HG03469 (cell line): ENCODE measurements around the gene SLC44A2.
"Not testable (repeated sequence)": the region's sequence is repeated elsewhere in the genome, so short reads cannot be mapped to it uniquely, and the experiment has no call there.

Experiments
- ATAC-seq: cut with Tn5 transposase; IDR thresholded peaks from one replicate; pipeline ENCODE4 v1.9.1; 2021; ENCODE audit warnings: mild to moderate bottlenecking, moderate library complexity, moderate number of reproducible peaks; ENCODE audit not compliant: unreplicated experiment

Gene SLC44A2

DNA sequence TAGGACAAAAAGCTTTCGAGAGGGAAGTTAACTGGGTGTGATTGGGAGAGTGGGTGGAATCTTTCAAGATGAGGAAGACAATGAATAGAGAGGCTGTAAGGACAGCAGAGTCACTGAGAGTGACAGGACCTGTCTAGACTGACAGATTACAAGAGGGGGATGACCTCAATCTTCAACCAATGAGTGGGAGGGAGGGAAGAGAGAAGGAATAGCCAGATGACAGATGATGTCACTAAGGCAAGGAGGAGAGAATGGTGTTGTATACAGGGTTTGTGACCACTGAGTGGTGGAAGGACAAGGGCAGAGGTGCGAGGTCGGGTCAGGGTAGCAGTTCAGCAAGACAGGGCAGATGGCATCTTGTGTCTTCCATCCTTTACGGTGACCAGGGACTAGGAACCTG lies 23.0 kb downstream of the SLC44A2 start:
- no peak for ATAC-seq

DNA sequence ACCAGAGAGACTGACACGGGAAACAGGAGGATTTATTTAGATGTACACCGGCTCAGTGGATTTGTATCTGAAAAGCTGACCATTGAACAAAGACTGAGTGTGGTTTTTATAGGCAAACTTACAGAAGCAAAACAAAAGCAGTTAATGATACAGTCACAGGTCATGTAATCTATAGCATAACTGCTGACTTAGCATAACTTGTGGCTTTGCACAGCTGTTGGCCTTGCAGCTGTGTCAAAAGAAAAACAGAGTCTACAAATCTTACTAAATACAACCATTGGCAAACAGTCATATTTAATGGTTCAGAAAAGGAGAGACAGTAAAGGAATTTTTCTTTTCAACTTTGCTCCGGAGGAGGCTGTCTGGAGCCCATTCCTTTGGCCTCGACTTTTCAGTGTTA lies 26.5 kb downstream of the SLC44A2 start:
- ATAC-seq: no peak

DNA sequence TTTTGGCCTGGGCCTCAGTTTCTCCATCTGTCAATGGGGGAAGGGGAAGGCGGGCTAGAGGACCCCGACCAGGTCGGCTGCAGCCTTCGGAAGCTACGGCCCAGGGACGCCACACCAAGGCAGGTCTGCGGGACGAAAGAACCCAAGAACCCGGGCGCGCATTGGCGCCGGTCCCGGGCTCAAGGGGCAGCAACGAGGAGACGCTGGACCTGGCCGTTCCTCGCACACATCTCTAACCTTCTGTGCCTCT lies 28.1 kb downstream of the SLC44A2 start:
- peak; percentile 9 for ATAC-seq

DNA sequence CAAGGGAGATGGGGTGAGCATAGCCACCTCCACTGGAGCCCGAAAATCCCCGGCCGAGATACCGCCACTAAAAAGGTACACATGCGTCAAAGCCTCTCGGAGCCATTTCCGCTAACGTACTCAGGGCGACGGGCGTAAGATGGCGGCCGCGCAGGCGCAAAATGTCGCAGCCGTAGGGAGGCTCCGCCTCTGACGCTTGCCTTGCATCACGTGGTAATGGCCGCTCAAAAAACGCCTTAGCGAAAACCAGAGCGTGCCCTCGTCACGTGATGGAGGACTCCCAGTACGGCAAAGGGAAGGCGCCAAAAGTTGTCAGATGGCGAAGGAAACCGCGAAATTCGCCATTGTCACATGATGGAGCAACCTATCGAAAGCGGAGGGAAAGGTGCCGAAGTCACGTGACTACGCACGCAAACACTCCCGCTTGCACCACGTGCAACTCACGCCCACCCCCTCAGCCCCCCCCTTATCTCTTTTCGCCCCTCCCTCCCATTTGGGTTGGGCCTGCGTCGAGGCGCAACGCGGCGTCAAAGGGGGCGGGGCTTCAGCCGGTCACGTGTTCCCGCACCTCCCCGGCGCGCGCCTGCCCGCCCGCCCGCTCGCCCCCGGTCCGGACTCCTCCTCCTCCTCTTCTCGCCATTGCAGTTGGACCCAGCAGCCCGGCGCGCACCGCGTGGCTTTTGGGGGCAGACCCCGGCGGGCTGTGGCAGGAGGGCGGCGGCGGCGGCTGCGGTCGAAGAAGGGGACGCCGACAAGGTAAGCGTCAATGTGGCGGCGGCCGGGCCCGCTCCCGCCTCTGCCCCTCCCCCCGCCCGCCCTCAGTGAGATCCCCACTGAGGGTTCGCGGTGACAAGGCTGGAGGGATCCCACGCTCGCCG lies 28.6 kb downstream of the SLC44A2 start, which contains the start of gene ILF3:
Gene ILF3, plus strand, starts transcription at position 615 of the 878 bp plus-strand sequence. CDS start 16,260 bp downstream, outside the sequence.
- peak; percentile 51 for ATAC-seq

DNA sequence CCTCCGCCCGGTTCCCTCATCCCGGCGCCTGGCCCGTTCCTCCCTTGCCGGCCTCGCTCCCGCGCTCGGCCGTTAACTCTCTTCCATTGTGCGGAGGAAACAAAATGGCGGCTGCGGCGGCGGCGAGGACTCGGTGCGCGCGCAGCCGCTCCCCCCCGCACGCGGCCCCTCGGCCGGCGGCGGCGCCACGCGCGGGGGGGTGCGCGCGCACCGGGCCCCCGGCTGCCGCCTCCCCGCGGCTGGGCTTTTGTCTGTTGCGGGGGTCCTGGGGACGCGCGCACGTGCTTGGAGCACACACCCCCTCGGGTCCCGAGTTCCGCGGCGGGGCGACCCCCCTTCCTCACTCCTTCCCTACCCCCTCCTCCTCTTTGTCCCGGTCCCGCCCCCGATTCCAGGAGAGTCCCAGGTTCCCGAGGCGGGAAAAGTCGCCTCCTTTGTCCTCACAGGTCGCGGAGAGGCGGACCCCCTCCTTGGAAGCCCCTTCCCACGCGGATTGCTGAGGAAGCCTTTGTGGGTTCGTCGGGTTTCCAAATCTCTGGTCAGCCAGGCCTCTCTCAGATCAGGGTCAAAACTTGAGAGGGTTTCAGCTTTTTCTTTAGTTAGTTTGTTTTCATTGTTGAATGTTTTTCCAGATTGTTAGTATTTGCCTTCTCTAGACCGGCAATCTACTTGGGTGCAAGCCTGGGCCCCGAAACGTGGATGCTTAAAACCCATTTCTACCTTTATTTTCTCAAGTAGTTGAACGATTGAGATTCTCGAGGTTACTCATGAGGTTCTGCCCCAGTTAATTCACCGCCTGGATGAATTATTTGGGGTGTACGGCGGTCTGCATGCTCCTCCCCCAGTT lies 29.5 kb downstream of the SLC44A2 start:
- ATAC-seq: peak; percentile 4

DNA sequence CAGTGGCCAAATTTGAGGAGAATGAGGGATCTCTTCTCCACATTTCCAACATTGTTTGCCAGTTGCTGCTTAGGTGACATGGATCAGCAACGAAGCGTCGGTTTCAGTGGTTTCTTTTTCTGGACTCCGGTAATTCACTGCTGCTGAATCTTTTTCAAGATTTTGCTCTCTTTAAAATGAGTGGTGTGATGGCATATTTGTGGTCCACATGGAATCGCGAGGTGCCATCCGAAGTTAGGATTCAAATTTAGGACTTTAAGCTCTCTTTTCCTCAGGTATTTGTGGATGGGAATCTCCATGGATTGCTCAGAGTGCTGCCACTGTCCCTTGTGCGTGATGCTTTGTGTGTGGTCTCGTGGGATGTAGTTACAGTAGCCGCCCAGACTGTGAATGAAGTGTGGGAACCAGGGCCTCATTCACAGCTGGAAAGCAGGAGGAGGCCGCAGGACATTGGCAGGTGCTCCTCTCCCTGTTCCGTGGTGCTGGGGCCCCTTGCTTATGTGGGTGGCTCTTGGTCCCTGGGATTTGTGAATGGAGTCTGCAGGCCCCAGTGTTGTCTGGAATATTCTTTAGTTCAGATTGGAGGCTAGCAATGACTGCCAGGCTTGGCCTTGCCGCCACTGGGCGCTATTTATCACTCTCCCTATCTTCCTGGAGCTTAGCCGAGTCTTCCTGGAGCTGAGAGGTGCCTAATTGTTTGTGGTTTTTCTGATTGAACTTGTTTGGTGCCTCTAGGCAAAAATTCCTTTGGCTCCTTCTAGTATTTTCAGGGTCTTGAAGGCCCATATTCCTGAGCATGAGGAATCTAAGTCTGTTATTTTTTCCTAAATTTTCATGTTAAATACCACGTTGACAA lies 30.3 kb downstream of the SLC44A2 start:
- no peak for ATAC-seq

DNA sequence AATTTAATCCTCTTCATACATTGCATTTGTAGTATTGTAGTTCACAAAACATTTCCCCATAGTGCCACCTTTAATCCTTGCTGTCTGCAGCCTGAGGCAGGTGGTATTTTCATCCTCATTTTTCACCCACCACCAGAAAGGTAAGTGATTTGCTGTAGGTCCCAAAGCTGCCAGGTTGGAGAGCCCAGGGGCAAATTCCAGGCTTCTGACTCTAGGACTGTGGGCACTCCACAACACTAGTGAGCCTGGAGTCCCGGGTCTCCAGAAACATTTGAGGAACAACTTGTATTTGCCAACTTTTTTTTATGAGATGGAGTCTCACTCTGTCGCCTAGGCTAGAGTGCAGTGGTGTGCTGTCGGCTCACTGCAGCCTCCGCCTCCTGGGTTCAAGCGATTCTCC lies 35.0 kb downstream of the SLC44A2 start:
- no peak for ATAC-seq

DNA sequence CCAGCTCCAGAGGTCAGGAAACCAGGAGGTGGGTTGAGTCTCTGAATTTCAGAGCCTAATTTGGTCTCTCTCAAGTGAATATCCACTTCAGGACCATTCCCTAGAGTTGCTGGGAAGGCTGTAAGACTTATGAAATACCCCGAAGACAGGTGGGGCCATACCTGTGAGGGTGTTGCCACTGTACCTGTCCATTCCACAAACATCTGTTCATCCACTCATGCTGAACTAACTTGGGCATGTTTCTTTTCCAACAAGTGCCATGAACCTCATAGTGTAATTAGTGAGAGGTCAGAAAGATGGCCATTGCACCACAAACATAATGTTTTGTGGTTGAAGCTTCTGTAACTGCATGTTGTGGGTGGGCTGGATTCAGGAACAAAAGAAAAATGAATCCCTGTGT lies 36.6 kb downstream of the SLC44A2 start:
- ATAC-seq: no peak

DNA sequence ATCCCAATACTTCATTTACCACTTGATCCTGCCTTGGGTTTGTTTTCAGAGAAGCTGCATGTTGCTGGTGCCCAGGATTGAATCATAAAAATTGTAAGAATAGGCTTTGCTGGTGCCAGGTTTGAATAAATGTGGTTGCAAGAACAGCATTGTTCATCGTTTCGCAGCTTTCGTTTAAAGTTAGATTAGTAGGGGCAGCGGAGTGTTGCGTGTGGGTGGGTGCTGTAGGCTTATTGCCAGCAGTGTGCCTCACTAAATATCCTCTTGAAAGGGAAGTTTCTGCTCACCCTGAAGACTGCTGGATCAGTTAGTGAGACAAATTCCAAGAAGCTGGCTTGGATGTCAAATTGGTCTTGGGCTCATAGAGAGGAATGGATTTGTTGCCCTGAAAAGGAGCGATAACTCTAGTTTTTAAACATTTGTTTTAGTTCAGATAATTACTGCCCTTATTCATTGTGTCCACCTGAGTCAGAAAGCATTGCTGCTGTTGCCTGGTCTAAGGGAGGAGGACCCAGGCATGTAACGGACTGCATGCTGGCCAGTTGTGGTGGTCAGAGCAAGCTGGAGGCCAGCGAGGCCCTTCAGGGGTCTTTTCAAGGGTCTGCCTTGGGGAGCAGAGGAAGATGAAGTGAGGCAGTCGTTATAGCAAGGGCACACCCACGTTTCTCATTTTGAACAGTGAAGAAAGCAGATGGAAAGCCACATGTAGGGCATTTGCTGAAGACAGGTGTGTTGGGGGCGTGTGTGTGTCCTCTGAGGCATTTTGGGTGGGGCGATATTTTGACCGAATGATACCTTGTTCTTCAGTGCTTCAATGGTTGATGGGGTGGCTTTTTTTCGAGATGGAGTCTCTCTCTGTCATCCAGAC lies 37.3 kb downstream of the SLC44A2 start:
- no peak for ATAC-seq

DNA sequence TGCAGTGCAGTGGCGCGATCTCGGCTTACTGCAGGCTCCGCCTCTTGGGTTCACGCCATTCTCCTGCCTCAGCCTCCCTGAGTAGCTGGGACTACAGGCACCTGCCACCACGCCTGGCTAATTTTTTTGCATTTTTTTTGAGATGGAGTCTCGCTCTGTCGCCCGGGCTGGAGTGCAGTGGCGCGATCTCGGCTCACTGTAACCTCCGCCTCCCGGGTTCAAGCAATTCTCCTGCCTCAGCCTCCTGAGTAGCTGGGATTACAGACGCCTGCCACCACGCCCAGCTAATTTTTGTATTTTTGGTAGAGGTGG lies 37.9 kb downstream of the SLC44A2 start:
- ATAC-seq: not testable (repeated sequence)

DNA sequence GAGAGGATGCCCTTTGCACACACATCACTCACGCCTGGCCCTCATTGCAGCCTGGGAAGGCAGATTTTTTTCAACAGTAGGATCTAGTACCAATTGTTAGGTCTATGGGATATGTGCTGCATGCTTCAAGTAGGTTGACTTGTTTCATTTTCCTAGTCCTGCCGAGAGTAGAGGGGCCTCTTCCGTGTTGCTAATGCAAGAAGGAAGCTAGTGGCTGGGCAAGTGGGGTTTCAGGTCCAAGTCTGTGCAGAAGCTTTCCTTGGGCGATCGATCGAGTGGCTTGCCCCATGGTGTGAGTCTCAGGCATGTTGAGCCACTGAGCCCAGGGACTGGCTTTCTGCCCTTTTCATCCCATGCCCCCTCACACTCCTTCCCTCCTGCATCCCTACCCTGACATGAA lies 42.5 kb downstream of the SLC44A2 start:
- ATAC-seq: no peak

DNA sequence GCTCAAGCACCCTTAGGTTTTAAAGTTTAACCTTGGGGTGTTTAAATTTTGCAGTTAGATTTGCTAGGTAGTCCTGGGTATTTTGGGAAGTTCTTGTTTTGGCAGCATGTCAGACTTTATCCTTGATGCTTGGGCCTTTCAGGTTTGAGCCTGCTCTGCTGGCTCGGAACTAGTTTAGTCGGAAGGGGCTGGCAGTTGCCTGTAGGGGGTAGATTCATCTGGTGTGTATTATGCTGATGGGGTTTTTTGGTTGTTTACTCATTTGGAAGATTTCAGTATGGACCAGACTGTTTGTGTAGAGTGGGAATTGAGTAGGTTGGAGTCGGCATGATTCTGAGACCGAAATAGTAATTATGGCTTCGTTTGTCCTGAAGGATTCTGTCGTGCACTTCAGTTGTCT lies 43.9 kb downstream of the SLC44A2 start:
- ATAC-seq: no peak

DNA sequence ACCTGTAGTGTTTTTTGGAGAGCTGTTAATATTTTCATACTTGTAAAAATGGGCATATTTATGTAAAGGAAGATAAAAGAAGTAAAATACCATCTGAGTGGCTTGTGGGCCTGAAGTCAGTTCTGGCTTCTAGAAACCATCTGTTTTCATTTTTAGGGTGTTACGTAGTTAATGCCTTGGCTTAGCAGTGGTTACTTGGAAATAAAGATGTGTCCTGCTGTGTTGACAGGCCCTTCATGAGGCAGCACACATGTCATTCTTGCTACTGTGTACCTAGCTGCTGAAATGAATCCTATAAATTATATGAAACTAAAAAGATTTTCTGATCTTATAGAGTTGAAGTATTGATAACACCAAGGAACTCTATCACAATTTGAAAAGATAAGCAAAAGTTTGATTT lies 44.8 kb downstream of the SLC44A2 start:
- no peak for ATAC-seq

DNA sequence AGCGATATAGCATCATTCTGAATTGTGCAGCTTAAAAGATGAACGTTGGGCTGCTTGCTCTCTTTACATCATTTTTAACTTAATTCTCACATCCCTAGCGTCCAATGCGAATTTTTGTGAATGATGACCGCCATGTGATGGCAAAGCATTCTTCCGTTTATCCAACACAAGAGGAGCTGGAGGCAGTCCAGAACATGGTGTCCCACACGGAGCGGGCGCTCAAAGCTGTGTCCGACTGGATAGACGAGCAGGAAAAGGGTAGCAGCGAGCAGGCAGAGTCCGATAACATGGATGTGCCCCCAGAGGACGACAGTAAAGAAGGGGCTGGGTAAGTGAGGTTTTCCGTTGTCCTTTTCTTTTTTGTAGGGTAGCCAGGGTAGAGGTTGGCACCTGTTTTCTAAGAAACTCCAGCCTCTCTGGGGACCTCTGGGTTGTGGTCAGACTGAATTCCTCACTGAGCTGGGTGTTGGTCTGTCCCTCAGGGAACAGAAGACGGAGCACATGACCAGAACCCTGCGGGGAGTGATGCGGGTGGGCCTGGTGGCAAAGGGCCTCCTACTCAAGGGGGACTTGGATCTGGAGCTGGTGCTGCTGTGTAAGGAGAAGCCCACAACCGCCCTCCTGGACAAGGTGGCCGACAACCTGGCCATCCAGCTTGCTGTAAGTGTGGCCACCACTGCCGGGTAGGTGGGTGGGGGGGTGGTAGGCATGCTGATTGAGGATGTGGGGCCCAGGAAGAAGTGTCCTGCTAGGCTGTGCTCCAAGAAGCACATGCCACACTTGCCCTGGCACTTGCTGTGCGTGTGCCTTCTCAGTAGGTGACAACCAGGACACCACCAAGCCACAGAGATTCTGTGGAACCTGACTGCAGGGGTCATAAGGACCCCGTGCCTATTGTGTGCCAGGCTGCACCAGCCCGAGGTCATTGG lies 45.8 kb downstream of the SLC44A2 start:
- ATAC-seq: no peak

DNA sequence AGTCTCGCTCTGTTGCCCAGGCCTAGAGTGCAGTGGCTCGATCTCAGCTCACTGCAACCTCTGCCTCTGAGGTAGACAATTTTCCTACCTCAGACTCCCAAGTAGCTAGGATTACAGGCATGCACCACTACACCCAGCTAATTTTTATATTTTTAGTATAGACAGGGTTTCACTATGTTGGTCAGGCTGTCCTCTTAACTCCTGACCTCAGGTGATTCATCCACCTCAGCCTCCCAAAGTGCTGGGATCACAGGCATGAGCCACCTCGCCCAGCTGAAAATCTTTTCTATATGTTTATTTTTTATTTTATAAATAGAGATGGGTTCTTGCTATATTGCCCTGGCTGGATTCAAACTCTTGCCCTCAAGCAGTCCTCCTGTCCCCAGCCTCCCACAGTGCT lies 46.6 kb downstream of the SLC44A2 start:
- ATAC-seq: not testable (repeated sequence)

DNA sequence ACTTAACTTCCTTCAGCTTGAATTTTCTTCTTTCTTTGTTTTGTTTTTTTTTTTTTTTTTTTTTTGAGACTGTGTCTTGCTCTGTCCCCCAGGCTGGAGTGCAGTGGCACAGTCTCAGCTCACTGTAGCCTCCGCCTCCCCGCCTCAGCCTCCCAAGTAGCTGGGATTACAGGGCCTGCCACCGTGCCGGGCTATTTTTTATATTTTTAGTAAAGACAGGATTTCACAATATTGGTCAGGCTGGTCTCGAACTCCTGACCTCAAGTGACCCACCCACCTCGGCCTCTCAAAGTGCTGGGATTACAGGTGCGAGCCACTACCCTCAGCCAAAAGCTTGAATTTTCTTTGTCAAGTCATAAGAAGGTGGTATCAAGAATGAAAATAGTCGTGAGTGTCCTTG lies 49.9 kb downstream of the SLC44A2 start:
- ATAC-seq: not testable (repeated sequence)

DNA sequence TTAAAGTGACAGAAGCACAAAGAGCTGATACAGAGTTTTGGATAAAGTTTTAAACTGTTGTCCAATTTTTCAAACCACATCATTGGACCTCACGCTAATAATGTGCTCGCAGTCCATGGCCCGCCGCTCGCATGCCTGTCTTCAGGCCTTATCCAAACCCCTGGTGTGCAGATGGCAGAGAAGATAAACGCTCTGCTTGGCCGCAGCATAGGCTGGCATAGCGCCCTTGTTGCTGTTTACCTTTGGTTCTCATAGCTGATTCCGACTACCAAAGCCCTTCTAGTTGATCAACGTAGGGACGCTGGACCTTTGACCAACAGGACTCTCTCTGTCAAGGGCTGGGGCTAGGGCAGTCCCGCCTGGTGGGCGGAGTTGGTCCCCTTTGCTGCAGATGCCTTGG lies 52.4 kb downstream of the SLC44A2 start:
- no peak for ATAC-seq

DNA sequence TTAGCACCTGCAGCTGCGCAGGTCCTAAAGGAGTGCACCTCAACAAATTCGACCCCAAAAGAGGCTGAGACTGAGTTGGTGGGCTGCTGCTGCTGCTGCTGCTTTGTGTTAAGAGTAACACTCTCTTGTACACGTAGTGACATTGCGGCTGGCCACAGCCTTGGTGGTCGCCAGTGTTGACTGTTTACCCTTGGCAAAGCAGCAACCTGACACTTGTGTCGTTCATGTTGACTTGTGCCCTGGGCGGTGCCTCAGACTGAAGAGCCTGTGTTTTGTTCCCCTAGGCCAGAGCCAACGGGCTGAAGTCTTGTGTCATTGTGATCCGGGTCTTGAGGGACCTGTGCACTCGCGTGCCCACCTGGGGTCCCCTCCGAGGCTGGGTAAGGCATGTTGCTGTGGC lies 53.5 kb downstream of the SLC44A2 start:
- no peak for ATAC-seq

DNA sequence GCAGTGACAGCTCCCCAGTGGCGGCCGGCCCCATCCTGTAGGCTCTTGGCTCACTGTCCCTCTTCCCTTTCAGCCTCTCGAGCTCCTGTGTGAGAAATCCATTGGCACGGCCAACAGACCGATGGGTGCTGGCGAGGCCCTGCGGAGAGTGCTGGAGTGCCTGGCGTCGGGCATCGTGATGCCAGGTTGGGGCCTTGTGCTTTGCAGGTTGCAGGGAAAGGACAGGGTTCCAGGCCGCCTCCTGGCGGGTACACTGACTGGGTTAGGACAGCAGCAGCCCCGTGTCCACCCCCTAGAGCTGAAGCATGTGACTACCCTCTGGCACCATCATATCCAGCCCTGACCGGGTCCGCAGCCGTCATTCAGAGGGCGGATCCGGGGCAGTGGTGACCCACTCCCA lies 54.4 kb downstream of the SLC44A2 start:
- ATAC-seq: no peak
